Measurements from ENCODE around the gene TRIM26. TPM values are rescaled to one million over a fixed set of nuclear protein-coding genes. Genes with fewer than 3 reads are reported as not detected.

TRIM26 gene
- total and polyA plus RNA-seq, 2 of the 13 experiments (the other 11 are each of a cell fraction or from before 2014, with no cell fraction given), result 27.1 to 38.7 TPM

DNA sequence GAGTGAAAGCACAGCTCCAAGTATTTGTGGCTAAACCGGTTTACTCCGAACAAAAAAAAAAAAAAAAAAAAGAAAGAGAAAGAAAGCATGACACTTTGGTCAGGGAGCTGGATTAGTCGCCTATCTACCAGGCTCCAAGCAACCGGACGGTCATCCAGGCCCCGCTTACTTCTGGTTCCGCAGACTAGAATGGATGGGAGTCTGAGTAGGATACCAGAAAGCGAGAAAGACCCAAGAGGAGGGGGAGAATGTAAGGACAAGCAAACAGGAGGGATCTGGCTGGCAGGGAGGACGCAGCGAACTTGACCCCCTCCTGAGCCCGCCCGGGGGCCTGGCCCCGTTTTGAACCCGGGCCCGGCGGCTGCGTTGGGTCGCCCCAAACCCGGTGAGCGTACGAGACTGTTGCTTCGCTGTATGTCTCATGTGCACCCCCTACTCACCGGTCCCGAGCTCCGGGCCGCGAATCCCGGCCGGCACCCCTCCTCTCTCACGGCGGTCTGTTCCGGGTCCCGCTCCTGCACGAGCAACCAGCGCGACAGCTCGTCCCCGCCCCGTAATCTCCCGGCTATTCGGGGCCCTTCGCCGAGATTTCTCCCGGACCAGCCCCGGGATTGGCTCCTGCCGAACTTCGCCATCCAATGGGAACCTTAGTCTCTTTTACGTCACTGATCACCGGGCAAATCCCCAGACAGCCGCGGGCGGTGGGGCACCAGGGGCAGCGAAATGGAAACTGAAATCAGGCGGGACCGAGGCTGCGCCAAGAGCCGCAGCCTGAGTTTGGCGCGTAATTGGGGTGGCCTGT is at the start of gene TRIM26 (continued):
- TF ChIP-seq, protein P1, sequence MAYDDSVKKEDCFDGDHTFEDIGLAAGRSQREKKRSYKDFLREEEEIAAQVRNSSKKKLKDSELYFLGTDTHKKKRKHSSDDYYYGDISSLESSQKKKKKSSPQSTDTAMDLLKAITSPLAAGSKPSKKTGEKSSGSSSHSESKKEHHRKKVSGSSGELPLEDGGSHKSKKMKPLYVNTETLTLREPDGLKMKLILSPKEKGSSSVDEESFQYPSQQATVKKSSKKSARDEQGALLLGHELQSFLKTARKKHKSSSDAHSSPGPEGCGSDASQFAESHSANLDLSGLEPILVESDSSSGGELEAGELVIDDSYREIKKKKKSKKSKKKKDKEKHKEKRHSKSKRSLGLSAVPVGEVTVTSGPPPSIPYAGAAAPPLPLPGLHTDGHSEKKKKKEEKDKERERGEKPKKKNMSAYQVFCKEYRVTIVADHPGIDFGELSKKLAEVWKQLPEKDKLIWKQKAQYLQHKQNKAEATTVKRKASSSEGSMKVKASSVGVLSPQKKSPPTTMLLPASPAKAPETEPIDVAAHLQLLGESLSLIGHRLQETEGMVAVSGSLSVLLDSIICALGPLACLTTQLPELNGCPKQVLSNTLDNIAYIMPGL (CRISPR knock-in tag; IDR thresholded peaks at IDR 0.05; ENCODE audit: borderline replicate concordance in 1 of 2, low read depth in 1 of 2), result peak in 1 of 2 experiments; percentile 58; a peak in 1 of 4 replicates
- peak; percentile 44 for TF ChIP-seq ZMAT3 (CRISPR knock-in tag; conservative IDR thresholded peaks at IDR 0.05)
- TF ChIP-seq TOPORS (CRISPR knock-in tag; IDR thresholded peaks at IDR 0.05), result no peak
- no peak for TF ChIP-seq NCOA2 (CRISPR knock-in tag; IDR thresholded peaks at IDR 0.05)
- TF ChIP-seq POGZ (CRISPR knock-in tag; IDR thresholded peaks at IDR 0.05), result peak; percentile 71; the same call in 1 of the 2 replicates
- TF ChIP-seq, protein P2, sequence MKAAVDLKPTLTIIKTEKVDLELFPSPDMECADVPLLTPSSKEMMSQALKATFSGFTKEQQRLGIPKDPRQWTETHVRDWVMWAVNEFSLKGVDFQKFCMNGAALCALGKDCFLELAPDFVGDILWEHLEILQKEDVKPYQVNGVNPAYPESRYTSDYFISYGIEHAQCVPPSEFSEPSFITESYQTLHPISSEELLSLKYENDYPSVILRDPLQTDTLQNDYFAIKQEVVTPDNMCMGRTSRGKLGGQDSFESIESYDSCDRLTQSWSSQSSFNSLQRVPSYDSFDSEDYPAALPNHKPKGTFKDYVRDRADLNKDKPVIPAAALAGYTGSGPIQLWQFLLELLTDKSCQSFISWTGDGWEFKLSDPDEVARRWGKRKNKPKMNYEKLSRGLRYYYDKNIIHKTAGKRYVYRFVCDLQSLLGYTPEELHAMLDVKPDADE (CRISPR knock-in tag; IDR thresholded peaks at IDR 0.05), result peak; percentile 35; the same call in 1 of the 2 replicates
- TF ChIP-seq NKX3-1 (CRISPR knock-in tag; IDR thresholded peaks at IDR 0.05), result no peak; the same call in 1 of the 2 replicates
- peak; percentile 62 for TF ChIP-seq KDM5A (IDR thresholded peaks at IDR 0.05; ENCODE audit: borderline replicate concordance, low read length)
- no peak for TF ChIP-seq TBX3 (IDR thresholded peaks at IDR 0.05; ENCODE audit: borderline replicate concordance)
- TF ChIP-seq ZFAT (CRISPR knock-in tag; conservative IDR thresholded peaks at IDR 0.05), result no peak
- peak; percentile 68; the same call in 1 of the 2 replicates for TF ChIP-seq DMAP1 (CRISPR knock-in tag; IDR thresholded peaks at IDR 0.05)
- TF ChIP-seq, protein P3, sequence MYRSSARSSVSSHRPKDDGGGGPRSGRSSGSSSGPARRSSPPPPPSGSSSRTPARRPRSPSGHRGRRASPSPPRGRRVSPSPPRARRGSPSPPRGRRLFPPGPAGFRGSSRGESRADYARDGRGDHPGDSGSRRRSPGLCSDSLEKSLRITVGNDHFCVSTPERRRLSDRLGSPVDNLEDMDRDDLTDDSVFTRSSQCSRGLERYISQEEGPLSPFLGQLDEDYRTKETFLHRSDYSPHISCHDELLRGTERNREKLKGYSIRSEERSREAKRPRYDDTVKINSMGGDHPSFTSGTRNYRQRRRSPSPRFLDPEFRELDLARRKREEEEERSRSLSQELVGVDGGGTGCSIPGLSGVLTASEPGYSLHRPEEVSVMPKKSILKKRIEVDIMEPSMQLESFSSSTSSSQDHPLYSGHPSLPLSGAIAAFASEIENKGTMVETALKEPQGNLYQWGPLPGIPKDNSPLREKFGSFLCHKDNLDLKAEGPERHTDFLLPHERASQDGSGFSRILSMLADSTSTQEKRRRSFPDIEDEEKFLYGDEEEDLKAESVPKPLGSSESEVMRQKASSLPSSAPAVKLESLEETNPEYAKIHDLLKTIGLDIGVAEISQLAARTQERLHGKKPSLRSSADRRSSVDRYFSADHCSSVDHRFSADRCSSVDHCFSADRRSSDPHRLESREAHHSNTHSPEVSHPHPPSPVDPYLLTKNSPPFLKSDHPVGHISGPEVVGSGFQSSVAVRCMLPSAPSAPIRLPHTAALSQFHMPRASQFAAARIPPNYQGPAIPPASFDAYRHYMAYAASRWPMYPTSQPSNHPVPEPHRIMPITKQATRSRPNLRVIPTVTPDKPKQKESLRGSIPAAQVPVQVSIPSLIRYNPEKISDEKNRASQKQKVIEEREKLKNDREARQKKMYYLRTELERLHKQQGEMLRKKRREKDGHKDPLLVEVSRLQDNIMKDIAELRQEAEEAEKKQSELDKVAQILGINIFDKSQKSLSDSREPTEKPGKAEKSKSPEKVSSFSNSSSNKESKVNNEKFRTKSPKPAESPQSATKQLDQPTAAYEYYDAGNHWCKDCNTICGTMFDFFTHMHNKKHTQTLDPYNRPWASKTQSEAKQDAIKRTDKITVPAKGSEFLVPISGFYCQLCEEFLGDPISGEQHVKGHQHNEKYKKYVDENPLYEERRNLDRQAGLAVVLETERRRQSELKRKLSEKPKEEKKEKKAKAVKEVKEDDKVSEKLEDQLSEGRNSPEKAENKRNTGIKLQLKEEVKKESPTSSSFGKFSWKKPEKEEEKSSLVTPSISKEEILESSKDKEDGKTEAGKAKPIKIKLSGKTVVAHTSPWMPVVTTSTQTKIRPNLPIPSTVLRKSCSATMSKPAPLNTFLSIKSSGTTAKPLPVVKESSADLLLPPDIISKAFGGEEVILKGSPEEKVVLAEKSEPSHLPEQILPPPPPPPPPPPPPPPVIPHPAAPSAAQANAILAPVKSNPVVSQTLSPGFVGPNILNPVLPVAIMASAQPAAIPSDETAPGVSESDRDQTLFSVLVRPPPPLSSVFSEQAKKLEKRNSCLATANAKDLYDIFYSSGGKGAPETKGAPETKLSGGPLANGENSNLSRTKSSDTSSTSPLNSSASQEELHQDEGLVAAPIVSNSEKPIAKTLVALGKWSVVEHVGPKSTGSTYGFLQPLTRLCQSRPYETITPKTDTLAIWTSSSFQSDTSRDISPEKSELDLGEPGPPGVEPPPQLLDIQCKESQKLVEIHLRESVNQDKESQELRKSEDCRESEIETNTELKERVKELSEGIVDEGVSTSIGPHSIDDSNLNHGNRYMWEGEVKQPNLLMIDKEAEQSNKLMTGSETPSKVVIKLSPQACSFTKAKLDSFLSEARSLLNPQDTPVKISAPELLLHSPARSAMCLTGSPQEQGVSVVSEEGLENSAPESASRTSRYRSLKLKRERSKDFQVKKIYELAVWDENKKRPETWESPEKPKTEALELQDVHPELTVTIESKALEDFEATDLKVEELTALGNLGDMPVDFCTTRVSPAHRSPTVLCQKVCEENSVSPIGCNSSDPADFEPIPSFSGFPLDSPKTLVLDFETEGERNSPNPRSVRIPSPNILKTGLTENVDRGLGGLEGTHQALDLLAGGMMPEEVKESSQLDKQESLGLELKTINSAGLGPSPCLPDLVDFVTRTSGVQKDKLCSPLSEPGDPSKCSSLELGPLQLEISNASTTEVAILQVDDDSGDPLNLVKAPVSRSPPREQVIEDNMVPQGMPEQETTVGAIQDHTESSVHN (CRISPR knock-in tag; IDR thresholded peaks at IDR 0.05), result no peak
- TF ChIP-seq, protein P4, sequence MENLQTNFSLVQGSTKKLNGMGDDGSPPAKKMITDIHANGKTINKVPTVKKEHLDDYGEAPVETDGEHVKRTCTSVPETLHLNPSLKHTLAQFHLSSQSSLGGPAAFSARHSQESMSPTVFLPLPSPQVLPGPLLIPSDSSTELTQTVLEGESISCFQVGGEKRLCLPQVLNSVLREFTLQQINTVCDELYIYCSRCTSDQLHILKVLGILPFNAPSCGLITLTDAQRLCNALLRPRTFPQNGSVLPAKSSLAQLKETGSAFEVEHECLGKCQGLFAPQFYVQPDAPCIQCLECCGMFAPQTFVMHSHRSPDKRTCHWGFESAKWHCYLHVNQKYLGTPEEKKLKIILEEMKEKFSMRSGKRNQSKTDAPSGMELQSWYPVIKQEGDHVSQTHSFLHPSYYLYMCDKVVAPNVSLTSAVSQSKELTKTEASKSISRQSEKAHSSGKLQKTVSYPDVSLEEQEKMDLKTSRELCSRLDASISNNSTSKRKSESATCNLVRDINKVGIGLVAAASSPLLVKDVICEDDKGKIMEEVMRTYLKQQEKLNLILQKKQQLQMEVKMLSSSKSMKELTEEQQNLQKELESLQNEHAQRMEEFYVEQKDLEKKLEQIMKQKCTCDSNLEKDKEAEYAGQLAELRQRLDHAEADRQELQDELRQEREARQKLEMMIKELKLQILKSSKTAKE (CRISPR knock-in tag; IDR thresholded peaks at IDR 0.05; ENCODE audit: borderline replicate concordance), result no peak
- peak; percentile 75 for TF ChIP-seq TARDBP (CRISPR knock-in tag; IDR thresholded peaks at IDR 0.05)
- no peak for TF ChIP-seq SUZ12 (IDR thresholded peaks at IDR 0.05; ENCODE audit: low read depth, low read length)
